ENCODE results near the gene SPDEF. TPM values are rescaled to one million over a fixed set of nuclear protein-coding genes. Genes with fewer than 3 reads are reported as not detected.
A peak's percentile ranks its signal among the peaks of the same experiment; 100 is the strongest.

Gene SPDEF
- total RNA-seq, 1 donor from 2014 or later = 3.5 TPM

DNA sequence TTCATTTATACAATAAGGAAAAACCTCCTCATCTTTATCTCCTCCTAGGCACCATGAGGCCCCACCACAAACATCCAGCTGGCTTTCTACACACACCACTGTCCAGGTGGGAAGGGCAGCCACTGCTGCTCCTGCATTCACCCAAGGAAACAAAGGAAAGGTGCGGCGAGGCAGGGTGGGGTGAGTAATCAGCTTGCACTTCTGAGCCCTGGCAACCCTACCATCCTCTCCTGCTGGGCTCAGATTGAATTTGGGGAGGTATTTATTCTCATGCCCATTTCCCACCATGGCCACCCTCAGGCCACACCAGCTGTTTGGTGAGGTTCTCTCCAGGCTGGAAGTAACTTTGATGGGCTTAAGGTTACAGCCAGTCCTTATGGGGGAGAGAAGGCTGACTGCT lies 31.2 kb upstream of the SPDEF start:
- TF ChIP-seq, protein P1, sequence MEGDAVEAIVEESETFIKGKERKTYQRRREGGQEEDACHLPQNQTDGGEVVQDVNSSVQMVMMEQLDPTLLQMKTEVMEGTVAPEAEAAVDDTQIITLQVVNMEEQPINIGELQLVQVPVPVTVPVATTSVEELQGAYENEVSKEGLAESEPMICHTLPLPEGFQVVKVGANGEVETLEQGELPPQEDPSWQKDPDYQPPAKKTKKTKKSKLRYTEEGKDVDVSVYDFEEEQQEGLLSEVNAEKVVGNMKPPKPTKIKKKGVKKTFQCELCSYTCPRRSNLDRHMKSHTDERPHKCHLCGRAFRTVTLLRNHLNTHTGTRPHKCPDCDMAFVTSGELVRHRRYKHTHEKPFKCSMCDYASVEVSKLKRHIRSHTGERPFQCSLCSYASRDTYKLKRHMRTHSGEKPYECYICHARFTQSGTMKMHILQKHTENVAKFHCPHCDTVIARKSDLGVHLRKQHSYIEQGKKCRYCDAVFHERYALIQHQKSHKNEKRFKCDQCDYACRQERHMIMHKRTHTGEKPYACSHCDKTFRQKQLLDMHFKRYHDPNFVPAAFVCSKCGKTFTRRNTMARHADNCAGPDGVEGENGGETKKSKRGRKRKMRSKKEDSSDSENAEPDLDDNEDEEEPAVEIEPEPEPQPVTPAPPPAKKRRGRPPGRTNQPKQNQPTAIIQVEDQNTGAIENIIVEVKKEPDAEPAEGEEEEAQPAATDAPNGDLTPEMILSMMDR (IDR thresholded peaks at IDR 0.05) = no peak
- Histone ChIP-seq H3K27me3 (ENCODE audit: low read depth) (no peaks in the 10 kb centered on the region), H3K36me3 (peaks cover 24% of the 10 kb centered on the region), H3K9me3 (no peaks in the 10 kb centered on the region), H3K27ac (no peak overlapping the region), H3K4me3 (no peak overlapping the region), H3K4me1 (no peaks in the 10 kb centered on the region)
- intact Hi-C loops (cut with DNase I) = no loop called here
- ATAC-seq = no peak
- DNase-seq = no peak

GRCh38 chr6:34586327-34587040 lies 30.4 kb upstream of the SPDEF start:
- no peak for DNase-seq
- TF ChIP-seq, protein P1 (IDR thresholded peaks at IDR 0.05) = no peak
- H3K9me3 ChIP-seq = no peaks in the 10 kb centered on the region
- intact Hi-C loops (cut with DNase I) = no loop called here
- peaks cover 24% of the 10 kb centered on the region for H3K36me3 ChIP-seq
- no peaks in the 10 kb centered on the region for H3K27me3 ChIP-seq (ENCODE audit: low read depth)
- no peak for ATAC-seq
- no peak overlapping the region for H3K4me3 ChIP-seq
- H3K27ac ChIP-seq = no peak overlapping the region
- no peaks in the 10 kb centered on the region for H3K4me1 ChIP-seq

DNA sequence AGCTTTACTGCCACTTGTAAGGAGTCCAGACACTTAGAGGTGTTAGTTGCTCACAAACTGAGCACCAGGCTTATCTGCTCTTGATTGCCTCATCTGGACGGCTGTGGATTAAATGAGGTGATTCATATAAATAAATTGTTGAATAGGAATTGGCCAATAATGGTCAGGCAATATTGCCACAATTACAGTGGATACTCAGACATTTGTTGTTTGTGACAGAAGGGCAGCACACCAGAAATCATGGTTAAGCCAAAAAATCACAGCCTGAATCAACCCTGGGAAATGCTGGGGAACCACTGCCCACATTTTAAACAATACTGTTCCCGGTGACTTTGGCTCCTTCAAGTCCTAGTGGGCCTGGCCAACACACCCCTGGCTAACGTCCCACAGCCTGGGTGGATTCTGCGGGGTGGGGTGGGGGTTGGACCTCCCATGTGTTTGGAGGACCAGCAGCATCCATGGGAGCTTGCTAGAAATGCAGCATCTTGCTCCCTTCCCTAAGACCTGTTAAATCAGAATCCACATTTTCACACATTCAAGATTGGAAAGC lies 29.5 kb upstream of the SPDEF start:
- Histone ChIP-seq H3K27ac (no peak overlapping the region), H3K36me3 (peaks cover 24% of the 10 kb centered on the region), H3K9me3 (no peaks in the 10 kb centered on the region), H3K4me3 (no peak overlapping the region), H3K27me3 (ENCODE audit: low read depth) (no peaks in the 10 kb centered on the region), H3K4me1 (no peaks in the 10 kb centered on the region)
- TF ChIP-seq, protein P1 (IDR thresholded peaks at IDR 0.05) = no peak
- ATAC-seq (no peak), DNase-seq (no peak)
- intact Hi-C loops (cut with DNase I) = no loop called here

DNA sequence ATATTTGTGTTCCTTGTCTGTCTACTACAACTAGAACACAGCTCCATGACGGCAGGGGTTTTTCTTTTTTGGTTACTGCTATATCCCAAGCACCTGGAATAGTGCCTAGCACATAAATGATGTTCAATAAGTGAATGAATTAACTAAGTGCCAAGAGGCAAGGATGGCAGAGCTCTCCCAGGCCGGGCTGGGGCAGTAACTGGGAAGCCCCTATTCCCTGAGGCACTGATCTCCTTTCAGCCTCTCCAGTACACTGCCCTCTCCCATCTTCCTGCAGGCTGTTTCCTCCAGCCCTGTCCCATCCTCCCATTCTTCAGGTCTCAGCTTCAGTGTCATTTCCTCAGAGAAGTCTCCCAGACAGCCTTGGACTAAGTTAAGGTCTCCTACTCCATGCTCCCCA lies 29.0 kb upstream of the SPDEF start:
- intact Hi-C loops (cut with DNase I) = no loop called here
- DNase-seq = no peak
- no peaks in the 10 kb centered on the region for H3K9me3 ChIP-seq
- TF ChIP-seq, protein P1 (IDR thresholded peaks at IDR 0.05) = no peak
- H3K36me3 ChIP-seq = peaks cover 24% of the 10 kb centered on the region
- no peaks in the 10 kb centered on the region for H3K27me3 ChIP-seq (ENCODE audit: low read depth)
- no peaks in the 10 kb centered on the region for H3K4me1 ChIP-seq
- no peak overlapping the region for H3K4me3 ChIP-seq
- peak in 1 of 2 donors; percentile 13 for ATAC-seq
- H3K27ac ChIP-seq = no peak overlapping the region

- peaks cover 21% of the 10 kb centered on the region for H3K36me3 ChIP-seq
- TF ChIP-seq, protein P1 (IDR thresholded peaks at IDR 0.05) = no peak
- H3K4me3 ChIP-seq = no peak overlapping the region
- no peaks in the 10 kb centered on the region for H3K9me3 ChIP-seq
- ATAC-seq (no peak), DNase-seq (no peak)
- no peaks in the 10 kb centered on the region for H3K27me3 ChIP-seq (ENCODE audit: low read depth)
- no peak overlapping the region for H3K27ac ChIP-seq
- intact Hi-C loops (cut with DNase I) = no loop called here
- H3K4me1 ChIP-seq = no peaks in the 10 kb centered on the region
Observed at GRCh38 chr6:34584694-34585093, 28.6 kb upstream of the SPDEF start.
